ENCODE data around the gene ANO9.
"Not testable (repeated sequence)": the region's sequence is repeated elsewhere in the genome, so short reads cannot be mapped to it uniquely, and the experiment has no call there.

DNA sequence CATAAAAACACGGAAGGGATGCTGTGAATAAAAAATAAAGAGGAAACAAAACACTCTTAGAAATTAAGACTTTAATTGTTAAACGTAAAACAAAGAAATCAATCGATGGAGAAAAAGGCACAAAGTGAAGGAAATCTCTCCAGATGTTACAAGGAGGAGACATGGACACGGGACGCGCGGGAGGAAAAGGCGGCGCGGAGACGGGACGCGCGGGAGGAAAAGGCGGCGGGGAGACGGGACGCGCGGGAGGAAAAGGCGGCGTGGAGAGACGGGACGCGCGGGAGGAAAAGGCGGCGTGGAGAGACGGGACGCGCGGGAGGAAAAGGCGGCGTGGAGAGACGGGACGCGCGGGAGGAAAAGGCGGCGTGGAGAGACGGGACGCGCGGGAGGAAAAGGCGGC, 17.0 kb downstream of the ANO9 start:
- TF ChIP-seq, protein P1, sequence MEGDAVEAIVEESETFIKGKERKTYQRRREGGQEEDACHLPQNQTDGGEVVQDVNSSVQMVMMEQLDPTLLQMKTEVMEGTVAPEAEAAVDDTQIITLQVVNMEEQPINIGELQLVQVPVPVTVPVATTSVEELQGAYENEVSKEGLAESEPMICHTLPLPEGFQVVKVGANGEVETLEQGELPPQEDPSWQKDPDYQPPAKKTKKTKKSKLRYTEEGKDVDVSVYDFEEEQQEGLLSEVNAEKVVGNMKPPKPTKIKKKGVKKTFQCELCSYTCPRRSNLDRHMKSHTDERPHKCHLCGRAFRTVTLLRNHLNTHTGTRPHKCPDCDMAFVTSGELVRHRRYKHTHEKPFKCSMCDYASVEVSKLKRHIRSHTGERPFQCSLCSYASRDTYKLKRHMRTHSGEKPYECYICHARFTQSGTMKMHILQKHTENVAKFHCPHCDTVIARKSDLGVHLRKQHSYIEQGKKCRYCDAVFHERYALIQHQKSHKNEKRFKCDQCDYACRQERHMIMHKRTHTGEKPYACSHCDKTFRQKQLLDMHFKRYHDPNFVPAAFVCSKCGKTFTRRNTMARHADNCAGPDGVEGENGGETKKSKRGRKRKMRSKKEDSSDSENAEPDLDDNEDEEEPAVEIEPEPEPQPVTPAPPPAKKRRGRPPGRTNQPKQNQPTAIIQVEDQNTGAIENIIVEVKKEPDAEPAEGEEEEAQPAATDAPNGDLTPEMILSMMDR (IDR thresholded peaks at IDR 0.05), result not testable (repeated sequence)
- not testable (repeated sequence) for TF ChIP-seq POLR2A (IDR thresholded peaks at IDR 0.05)

Data from heart left ventricle (tissue), 13 donors.